Skin epidermis (tissue), 12 donors: ENCODE data around the gene GZMA.
"Not testable (repeated sequence)": the region's sequence is repeated elsewhere in the genome, so short reads cannot be mapped to it uniquely, and the experiment has no call there.

Experiments
- H3K27ac ChIP-seq, 21 experiments: fragments of 200-600 bp; sonication (generic) in 11 of 21; one replicate each; pipeline ENCODE4 v1.5.0; 2020; ENCODE audit warnings: mild to moderate bottlenecking in 3 of 21, inconsistent platforms in 2 of 21, moderate library complexity in 2 of 21
- H3K4me3 ChIP-seq, 7 experiments: fragments of 200-600 bp; sonication (generic) in 2 of 7; one replicate each; pipeline ENCODE4 v1.5.0; 2020; ENCODE audit warnings: inconsistent platforms in 2 of 7, mild to moderate bottlenecking in 2 of 7, moderate library complexity in 1 of 7

GZMA gene

DNA sequence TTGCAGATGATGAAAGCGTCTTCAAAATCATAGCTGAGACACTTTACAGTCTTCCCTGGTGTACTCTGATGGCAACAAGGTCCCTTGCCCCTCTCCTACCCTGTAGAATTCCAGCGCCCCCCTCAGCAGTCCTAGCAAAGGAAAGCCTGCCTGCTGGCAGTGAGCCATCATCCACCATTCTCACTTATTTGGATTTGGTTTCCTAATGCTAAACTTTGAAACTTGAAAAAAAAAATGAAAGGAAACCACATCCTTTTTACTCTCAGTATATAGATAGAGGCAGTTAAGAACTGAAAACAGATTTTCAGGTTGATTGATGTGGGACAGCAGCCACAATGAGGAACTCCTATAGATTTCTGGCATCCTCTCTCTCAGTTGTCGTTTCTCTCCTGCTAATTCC lies at the start of gene GZMA:
Gene GZMA, plus strand, starts transcription at position 299 of the 400 bp plus-strand sequence. Its CDS starts 37 bp downstream, at position 336.
- Histone ChIP-seq H3K27ac (peak within 1 kb of the TSS in 9 of 21 experiments; percentile 12 to 86 (median 63)), H3K4me3 (peak within 1 kb of the TSS in 4 of 7 experiments; percentile 2 to 21 (median 8))

DNA sequence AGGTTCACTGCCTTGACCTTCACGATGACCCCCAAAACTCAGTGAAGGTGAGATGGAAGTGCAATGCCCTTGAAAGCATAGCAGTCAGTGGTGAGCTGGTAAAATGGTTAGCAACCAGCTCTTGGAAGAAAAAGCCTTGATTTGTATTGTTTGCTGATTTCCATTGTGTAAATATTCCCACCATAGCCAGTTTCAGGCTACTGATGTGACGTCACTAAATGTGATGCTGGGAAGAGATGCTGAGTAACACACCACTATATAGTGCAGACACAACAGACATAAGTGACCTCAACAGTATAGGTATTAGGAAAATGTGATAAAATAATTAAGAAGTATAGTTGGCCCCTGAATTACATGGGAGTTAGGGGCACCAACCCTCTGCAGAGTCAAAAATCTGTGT lies 47.3 kb upstream of the GZMA start:
- H3K27ac ChIP-seq, result no peak overlapping the region
- no peak overlapping the region for H3K4me3 ChIP-seq

DNA sequence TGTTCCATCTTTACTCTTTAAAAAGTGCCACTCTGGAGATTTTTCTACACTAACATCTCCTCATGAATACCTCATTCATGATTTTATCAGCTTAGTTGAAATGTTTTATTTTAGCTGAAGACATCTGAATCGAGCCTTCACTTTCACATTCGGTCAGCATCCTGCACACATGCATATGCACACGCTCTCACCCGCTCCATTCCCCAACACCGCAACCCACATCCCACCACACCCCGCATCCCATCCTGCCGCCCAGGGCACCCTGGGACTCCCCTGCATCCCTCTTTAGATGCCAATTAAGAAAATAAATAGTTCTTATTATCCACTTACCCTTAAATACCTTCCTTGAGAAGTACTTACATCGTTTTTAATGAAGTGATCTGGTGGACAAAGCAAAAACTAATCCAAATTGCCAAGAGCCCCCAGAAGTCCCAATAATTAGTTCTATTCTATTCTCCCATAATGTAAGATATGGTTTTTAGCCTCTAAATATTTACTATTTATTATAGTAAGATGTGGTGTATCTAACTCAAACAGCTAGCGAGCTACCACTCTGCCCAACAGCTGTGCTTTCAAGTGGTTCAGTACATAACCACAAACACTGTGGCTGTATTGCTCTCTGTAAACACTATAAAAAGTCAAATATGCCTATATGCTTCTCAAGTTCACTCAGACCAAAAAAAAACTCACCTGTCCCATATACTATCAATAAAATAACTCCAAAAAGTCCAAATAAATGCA lies 40.2 kb upstream of the GZMA start:
- Histone ChIP-seq H3K27ac (peak overlapping the region in 4 of 21 experiments; percentile 1 to 64 (median 24)), H3K4me3 (no peak overlapping the region)

DNA sequence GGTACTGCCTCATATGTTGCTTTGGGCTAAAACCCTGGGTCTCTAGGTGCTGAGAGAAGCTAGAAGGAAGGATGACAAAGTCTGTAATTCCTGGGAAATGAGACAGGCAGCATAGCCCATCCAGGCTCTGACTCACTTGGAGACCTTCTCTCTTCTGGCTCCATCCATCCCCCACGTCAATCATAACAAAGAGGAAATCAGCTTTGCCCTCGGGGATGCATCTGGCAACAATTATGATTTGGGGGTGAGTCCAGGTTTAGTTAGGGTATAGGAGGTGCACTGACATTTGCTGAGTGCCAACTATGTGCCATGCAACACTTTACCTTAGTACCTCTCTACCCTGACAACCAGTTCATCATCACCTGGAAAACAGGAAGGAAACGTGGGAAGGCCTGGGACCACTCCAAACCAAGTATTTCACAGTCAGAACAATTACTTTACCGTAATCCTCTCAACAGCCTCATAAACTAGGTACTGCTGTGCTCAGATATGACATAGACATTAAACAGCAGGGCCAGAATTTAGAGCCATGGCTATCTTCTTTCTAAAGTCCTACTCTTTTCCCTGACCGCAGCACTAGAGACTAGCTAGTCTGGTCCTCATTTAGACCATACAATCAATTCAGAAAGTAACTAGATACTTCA lies 39.1 kb upstream of the GZMA start:
- no peak overlapping the region for H3K4me3 ChIP-seq

DNA sequence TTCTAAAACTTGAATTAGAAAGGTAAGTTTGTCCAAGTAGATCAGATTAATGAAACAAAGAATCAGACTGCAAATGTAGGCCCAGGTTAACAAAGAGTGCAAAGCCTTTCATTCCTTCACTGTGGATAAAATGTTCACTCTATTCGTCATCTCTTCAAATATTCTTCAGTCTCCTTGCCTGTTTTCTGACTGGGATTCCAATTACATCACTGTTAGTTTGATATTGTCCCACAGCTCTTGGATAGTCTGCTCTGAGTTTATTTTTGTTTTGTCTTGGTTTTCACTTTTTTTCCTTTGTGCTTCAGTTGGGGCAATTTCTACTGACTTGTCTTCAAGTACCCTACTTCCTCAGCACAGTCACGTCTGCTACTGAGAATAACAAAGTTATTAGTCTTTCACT lies 38.5 kb upstream of the GZMA start:
- H3K4me3 ChIP-seq, result no peak overlapping the region
- no peak overlapping the region for H3K27ac ChIP-seq

More for the DNA sequence above, 39.1 kb upstream of the GZMA start:
- H3K27ac ChIP-seq, result no peak overlapping the region

DNA sequence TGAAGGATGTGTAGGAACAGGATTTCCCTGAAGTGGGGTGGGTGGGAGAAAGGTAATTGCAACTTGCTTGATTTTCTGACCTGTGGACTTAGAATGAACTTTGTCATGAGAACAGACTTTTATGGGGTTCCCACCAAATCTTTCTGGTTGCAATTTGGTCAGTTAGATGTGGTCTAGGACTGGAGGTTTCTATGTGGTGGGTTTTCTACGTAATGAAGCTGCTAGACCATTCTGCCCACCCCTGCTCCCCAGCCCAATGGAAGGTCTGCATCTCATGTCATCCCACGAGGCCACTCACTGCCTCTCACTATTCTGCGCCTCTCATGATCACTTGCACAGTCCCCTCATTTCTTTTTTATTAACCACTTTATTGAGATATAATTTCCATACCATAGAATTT lies 37.9 kb upstream of the GZMA start:
- Histone ChIP-seq H3K4me3 (no peak overlapping the region), H3K27ac (no peak overlapping the region)

DNA sequence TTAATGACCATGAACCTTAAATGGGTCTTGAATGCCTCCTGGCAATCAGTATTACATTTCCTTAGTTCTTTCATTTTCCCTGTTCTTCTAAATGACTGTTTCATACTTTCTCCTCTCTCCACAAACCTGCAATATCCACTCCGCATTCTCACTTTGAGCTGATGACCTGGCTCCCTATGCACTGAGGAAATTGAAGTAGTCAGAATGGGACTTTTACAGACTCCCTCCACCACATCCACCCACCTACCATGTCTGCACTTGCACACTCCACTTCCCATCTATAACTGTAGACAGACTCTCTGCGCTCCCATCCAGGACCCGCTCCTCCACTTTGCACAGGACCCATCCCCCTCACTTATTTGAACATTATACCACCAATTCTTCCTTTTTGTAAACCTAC lies 36.2 kb upstream of the GZMA start:
- Histone ChIP-seq H3K27ac (no peak overlapping the region), H3K4me3 (no peak overlapping the region)

DNA sequence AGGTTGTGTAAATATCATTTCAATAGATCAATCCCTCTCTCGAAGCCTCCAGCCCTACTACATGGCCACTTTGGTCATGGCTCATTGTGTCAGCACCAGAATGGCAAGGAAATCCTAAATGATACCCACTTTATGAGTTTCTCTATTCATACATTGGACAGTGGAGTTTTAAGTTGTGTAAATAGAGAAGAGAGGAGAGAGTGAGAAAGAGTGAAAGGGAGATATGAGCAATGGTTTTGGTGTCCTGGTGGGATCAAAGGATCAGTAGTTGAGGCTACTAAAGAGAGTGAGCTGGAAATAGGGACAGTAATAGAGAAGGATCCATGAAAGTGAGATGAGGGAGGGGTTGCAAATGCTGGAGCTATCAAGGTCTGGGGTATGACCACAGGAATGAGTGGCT lies 31.5 kb upstream of the GZMA start:
- H3K27ac ChIP-seq, result no peak overlapping the region
- no peak overlapping the region for H3K4me3 ChIP-seq

DNA sequence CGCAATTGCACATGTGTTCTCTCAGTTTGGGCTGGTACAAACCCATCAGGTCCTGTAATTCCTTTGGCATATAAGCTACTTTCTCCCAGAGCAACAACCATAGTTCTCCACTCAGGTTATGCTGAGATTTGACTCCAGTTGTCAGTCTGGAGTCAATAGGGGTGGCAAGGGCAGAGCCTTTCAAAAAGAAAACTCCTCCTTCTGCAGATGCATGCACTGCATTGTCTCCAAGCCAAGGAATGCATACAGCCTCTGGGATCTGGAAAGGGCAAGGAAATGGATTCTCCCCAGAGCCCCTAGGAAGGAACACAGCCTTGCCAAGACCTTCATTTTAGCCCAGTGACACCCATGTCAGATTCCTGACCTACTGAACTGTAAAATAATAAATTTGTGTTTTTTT lies 31.0 kb upstream of the GZMA start:
- no peak overlapping the region for H3K4me3 ChIP-seq
- H3K27ac ChIP-seq, result no peak overlapping the region

DNA sequence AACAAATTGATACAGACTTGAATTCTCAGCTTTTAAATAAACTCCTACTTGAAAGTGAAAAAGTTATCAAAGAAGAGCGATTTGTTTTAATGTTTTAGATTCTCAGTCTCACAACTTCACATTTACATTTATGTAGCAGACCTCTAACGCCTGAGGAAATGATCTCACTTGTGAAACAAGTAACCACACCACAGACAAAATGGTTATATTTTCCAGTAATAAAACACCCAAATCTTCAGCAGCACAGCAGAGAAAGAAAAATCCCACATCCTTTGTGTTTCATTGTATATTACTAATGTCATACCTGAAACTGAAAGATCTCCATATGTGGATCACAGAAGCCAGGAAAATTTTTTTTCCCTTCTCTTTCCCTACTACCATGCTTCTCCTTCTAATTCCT lies 29.8 kb upstream of the GZMA start:
- Histone ChIP-seq H3K27ac (peak overlapping the region in 4 of 21 experiments; percentile 17 to 80 (median 48)), H3K4me3 (no peak overlapping the region)

DNA sequence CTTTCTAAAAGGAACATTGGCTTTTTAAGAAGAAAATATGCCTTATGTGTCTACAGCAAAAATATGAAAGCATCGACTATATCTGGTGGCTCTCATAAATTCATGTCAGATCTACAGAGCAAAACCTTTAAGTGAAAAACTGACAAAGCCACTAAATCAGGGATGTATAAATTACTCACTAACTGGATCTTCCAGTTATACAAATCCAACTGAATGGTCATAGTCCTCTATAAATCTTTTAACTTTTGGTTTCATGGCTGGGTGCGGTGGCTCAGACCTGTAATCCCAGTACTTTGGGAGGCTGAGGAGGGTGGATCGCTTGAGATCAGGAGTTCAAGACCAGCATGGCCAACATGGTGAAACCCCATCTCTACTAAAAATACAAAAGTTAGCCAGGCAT lies 29.2 kb upstream of the GZMA start:
- Histone ChIP-seq H3K4me3 (no peak overlapping the region), H3K27ac (peak overlapping the region in 5 of 21 experiments; percentile 9 to 80 (median 23))

DNA sequence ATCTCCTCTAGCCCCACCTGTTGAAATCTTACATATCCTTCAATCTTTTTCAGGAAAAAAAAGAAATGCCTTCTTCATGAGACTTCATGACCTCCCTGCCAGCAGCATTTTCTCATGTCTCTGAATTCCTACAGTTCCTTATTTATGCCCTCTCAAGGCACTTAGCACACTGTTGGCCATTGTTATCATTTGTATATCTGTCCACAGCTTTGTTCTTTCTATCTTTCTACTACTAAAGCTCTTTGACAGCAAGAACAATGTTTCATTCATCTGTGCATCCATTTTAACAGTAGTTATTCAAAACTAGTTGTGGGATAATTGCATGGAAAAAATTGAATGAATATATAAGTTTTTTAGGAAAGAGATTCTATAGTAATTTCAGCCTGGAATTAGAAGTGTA lies 20.9 kb upstream of the GZMA start:
- Histone ChIP-seq H3K27ac (no peak overlapping the region), H3K4me3 (no peak overlapping the region)

DNA sequence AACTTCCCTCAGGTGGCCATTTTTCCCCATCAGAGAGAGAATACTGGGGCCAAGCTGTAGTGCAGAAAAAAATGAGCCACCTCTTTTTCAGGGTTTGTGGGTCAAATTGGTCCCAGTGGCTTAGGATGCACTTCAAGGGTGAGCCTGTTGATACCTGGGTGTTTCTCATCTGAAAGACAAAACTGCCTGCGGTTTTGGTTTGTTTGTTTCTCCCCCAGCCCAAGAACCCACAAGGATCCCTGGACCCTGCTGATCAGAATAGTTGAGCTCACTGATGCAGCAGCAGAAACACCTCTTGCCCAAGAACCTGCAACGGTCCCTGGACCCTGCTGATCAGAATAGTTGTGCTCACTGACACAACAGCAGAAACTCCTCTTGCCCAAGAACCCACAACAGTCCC lies 13.1 kb upstream of the GZMA start:
- H3K4me3 ChIP-seq, H3K27ac ChIP-seq: not testable (repeated sequence)

DNA sequence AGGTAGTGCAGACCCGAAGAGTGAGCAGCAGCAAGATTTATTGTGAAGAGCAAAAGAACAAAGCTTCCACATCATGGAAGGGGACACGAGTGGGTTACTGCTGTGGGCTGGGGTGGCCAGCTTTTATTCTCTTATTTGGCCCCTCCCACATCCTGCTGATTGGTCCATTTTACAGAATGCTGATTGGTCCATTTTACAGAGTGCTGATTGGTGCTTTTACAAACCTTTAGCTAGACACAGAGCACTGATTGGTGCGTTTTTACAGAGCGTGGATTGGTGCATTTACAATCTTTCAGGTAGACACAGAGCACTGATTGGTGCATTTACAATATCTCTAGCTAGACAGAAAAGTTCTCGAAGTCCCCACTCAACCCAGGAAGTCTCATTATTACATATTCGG lies 11.4 kb upstream of the GZMA start:
- H3K27ac ChIP-seq, H3K4me3 ChIP-seq: not testable (repeated sequence)

DNA sequence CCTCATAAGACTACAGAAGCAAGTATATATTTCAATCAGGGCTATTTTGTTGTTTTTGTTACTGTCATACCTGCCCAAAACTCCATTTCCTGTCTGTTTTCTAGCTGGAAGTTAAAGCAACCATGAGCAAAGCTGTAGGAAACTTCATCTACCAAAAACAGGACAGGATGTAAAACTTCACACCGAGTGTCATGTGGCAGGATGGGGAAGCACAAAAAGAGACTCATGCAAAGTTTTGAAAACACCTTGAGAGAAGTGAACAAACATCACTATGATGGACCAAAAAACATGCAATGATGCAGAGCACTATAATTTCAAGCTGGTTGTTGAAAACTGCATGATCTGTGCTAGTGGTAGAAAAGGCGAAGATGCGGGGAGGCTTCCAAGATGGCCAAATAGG lies 6.3 kb upstream of the GZMA start:
- H3K27ac ChIP-seq, result peak overlapping the region in 8 of 21 experiments; percentile 5 to 89 (median 72)
- no peak overlapping the region for H3K4me3 ChIP-seq

DNA sequence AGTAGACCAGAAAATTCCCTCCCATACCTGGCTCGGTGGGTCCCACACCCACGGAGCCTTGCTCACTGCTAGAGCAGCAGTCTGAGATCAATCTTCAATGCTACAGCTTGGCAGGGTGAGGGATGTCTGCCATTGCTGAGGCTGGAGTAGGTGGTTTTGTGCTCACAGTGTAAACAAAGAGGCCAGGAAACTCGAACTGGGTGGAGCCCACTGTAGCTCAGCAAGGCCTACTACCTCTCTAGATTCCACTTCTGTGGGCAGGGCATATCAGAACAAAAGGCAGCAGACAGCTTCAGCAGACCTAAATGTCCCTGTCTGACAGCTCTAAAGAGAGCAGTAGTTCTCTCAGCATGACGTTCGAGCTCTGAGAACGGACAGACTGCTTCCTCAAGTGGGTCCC lies 5.6 kb upstream of the GZMA start:
- peak overlapping the region in 12 of 21 experiments; percentile 4 to 89 (median 60) for H3K27ac ChIP-seq

DNA sequence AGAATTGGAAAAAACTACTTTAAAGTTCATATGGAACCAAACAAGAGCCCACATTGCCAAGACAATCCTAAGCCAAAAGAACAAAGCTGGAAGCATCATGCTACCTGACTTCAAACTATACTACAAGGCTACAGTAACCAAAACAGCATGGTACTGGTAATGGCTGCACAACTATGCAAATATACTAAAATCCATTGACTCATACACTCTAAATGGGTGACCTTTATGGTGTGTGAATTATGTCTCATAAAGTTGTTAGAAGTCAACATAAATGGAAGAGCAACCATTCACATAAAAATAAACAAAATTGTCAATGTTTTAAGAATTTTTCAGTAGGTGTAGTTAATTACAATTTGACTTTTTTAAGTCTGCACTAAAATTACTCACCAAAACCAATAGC lies 1.3 kb upstream of the GZMA start:
- H3K27ac ChIP-seq, result peak overlapping the region in 2 of 21 experiments; percentile 80 to 86
- H3K4me3 ChIP-seq, result not testable (repeated sequence)

More for the DNA sequence above, 5.6 kb upstream of the GZMA start:
- H3K4me3 ChIP-seq, result no peak overlapping the region

DNA sequence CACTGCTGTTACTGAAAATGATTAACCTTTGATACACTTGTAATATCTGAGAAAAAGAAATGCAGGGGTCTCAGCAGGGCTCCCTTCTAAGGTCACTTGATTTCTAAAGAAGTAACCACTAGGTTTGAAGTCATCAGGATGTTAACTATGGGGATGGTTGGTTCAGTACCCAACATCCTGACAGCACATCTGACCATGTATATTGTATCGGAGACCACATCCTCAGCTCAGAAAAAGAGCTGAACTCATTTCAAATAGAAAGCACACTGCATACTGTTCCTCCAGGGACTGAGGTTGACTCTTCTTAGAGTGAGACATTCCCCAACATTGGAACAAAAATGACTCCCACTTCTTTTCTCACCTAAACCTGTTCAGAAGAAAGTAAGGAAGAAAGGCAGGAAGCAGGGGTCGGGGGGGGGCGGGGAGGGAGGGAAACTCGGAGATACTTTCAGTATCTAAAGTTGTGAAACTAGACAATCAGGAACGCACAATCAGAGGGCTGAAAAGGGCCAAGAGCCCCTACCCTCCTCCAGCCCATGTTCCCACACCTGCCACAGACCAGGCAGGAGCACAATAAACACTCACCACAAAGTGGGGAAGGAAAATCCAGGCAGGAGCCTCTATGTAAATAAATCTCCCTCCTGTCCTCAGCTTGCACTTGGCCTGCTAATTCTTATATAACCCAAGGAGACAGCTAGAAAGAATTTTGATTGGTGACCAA lies 730 bp upstream of the GZMA start:
- H3K27ac ChIP-seq, result peak overlapping the region in 9 of 21 experiments; percentile 12 to 86 (median 63)
- peak overlapping the region in 2 of 7 experiments; percentile 6 to 21 for H3K4me3 ChIP-seq

DNA sequence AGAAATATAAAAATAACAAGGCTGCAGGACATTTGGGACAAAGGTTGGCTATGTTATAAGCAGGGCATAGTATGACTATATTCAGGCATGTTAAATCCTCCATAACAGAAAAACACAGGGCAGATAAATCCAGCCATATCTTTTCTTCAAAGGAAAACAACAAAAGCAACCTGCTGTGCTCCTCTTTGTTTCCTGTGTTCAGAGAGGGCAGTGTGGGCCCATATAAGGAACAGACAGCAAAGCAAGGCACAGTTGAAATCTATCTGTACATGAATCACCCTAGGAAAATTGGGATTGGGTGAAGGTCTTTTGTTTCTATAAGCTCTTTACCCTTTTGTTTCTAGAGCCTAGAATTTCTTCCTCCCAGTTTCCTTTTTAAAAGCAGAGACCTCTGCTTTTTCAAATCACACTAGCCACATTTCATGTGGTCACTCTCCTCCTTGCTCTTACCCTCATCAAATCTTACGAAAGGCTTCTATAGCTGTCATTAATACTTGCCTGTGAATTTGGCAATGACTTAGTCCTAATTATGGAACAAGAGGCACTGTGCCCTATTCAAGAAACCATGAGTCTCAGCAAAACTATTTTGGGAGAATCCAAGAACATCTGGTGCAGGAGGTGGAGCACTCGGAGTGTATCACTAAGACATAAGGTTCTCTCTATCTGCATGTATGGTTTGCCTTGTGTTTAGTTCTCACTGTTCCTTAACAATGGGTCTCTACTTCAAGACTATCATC lies 1.8 kb downstream of the GZMA start:
- peak overlapping the region in 6 of 21 experiments; percentile 25 to 86 (median 44) for H3K27ac ChIP-seq
- peak overlapping the region in 2 of 7 experiments; percentile 9 to 21 for H3K4me3 ChIP-seq
